Measurements from ENCODE around the gene ITPR2. TPM values are rescaled to one million over a fixed set of nuclear protein-coding genes. Genes with fewer than 3 reads are reported as not detected.

ITPR2 gene
- total RNA-seq, 1 donor from 2014 or later = 16.3 TPM

- Histone ChIP-seq H3K4me3 (ENCODE audit: low read depth, low read length) (no peak overlapping the region), H3K27me3 (ENCODE audit: control insufficient read depth, insufficient read depth, low read length) (no peaks in the 10 kb centered on the region), H3K36me3 (ENCODE audit: control insufficient read depth, insufficient read depth, low read length) (no peaks in the 10 kb centered on the region)
- peak; percentile 43 for DNase-seq (ENCODE audit: low read depth)
- no peak for TF ChIP-seq CTCF (IDR thresholded peaks at IDR 0.05; ENCODE audit: insufficient read depth, low read length, poor library complexity, severe bottlenecking)
Observed at GRCh38 chr12:26338586-26339572, 494.1 kb downstream of the ITPR2 start.

- H3K36me3 ChIP-seq (ENCODE audit: control insufficient read depth, insufficient read depth, low read length) = no peaks in the 10 kb centered on the region
- TF ChIP-seq CTCF (IDR thresholded peaks at IDR 0.05; ENCODE audit: insufficient read depth, low read length, poor library complexity, severe bottlenecking) = no peak
- H3K4me3 ChIP-seq (ENCODE audit: low read depth, low read length) = no peak overlapping the region
- DNase-seq (ENCODE audit: low read depth) = no peak
- no peaks in the 10 kb centered on the region for H3K27me3 ChIP-seq (ENCODE audit: control insufficient read depth, insufficient read depth, low read length)
Observed at GRCh38 chr12:26335651-26336050, 497.3 kb downstream of the ITPR2 start.

- no peak overlapping the region for H3K4me3 ChIP-seq (ENCODE audit: low read depth, low read length)
- no peaks in the 10 kb centered on the region for H3K27me3 ChIP-seq (ENCODE audit: control insufficient read depth, insufficient read depth, low read length)
- no peak for TF ChIP-seq CTCF (IDR thresholded peaks at IDR 0.05; ENCODE audit: insufficient read depth, low read length, poor library complexity, severe bottlenecking)
- no peaks in the 10 kb centered on the region for H3K36me3 ChIP-seq (ENCODE audit: control insufficient read depth, insufficient read depth, low read length)
- DNase-seq (ENCODE audit: low read depth) = no peak
Observed at GRCh38 chr12:26334621-26335124, 498.3 kb downstream of the ITPR2 start.

GRCh38 chr12:26331960-26332359 lies 501.0 kb downstream of the ITPR2 start:
- no peak for DNase-seq (ENCODE audit: low read depth)
- TF ChIP-seq CTCF (IDR thresholded peaks at IDR 0.05; ENCODE audit: insufficient read depth, low read length, poor library complexity, severe bottlenecking) = no peak
- Histone ChIP-seq H3K36me3 (ENCODE audit: control insufficient read depth, insufficient read depth, low read length) (no peaks in the 10 kb centered on the region), H3K4me3 (ENCODE audit: low read depth, low read length) (no peak overlapping the region), H3K27me3 (ENCODE audit: control insufficient read depth, insufficient read depth, low read length) (no peaks in the 10 kb centered on the region)

GRCh38 chr12:26331136-26331535 lies 501.9 kb downstream of the ITPR2 start:
- H3K27me3 ChIP-seq (ENCODE audit: control insufficient read depth, insufficient read depth, low read length) = no peaks in the 10 kb centered on the region
- DNase-seq (ENCODE audit: low read depth) = no peak
- H3K36me3 ChIP-seq (ENCODE audit: control insufficient read depth, insufficient read depth, low read length) = no peaks in the 10 kb centered on the region
- no peak overlapping the region for H3K4me3 ChIP-seq (ENCODE audit: low read depth, low read length)
- no peak for TF ChIP-seq CTCF (IDR thresholded peaks at IDR 0.05; ENCODE audit: insufficient read depth, low read length, poor library complexity, severe bottlenecking)

Data from kidney epithelial cell (primary cell).